Adrenal gland (tissue), 5 donors: Measurements from ENCODE around the gene PRKN.

Experiments
- CTCF ChIP-seq, 6 experiments: fragments of 450-650 bp in 4 of 6; fragments of 200-600 bp in 2 of 6; sonication (generic) in 1 of 6; IDR thresholded peaks; 1 replicate in 5 of 6; 2 replicates in 1 of 6; pipeline versions ENCODE4 v1.5.1 to v1.8.0; 2016 to 2021; ENCODE audit warnings: antibody characterized with exemption in 6 of 6, mild to moderate bottlenecking in 2 of 6, moderate library complexity in 1 of 6
- POLR2A ChIP-seq, 2 donors: fragments of 450-650 bp; IDR thresholded peaks; one replicate each; pipeline ENCODE4 v1.6.1; 2017; ENCODE audit warnings: antibody characterized with exemption in 2 of 2, mild to moderate bottlenecking in 2 of 2, moderate library complexity in 1 of 2
- donor health status: DM: no; HTN: no; CAD: no.

- TF ChIP-seq CTCF (IDR thresholded peaks at IDR 0.05) (no peak), POLR2A (IDR thresholded peaks at IDR 0.05) (no peak)
These were observed 1006.1 kb downstream of the PRKN start for GRCh38 chr6:161721511-161721910.
